Adrenal gland (tissue), 5 donors: ENCODE measurements around the gene RDH12.

Source experiments
- CTCF ChIP-seq, 6 experiments: fragments of 450-650 bp in 4 of 6; fragments of 200-600 bp in 2 of 6; sonication (generic) in 1 of 6; IDR thresholded peaks; 1 replicate in 5 of 6; 2 replicates in 1 of 6; pipeline versions ENCODE4 v1.5.1 to v1.8.0; 2016 to 2021; ENCODE audit warnings: antibody characterized with exemption in 6 of 6, mild to moderate bottlenecking in 2 of 6, moderate library complexity in 1 of 6
- POLR2A ChIP-seq, 2 donors: fragments of 450-650 bp; IDR thresholded peaks; one replicate each; pipeline ENCODE4 v1.6.1; 2017; ENCODE audit warnings: antibody characterized with exemption in 2 of 2, mild to moderate bottlenecking in 2 of 2, moderate library complexity in 1 of 2
- donor health status: DM: no; HTN: no; CAD: no.

GRCh38 chr14:67694791-67695393, 6.8 kb upstream of the RDH12 start:
- TF ChIP-seq POLR2A (IDR thresholded peaks at IDR 0.05) (peak in 1 of 2 donors; percentile 74), CTCF (IDR thresholded peaks at IDR 0.05) (no peak)
